HG03571 (cell line): ENCODE results near the gene SECTM1.
A peak's percentile ranks its signal among the peaks of the same experiment; 100 is the strongest.
"Not testable (repeated sequence)": the region's sequence is repeated elsewhere in the genome, so short reads cannot be mapped to it uniquely, and the experiment has no call there.

Source experiments
- ATAC-seq: cut with Tn5 transposase; IDR thresholded peaks from one replicate; pipeline ENCODE4 v1.9.1; 2021; ENCODE audit not compliant: unreplicated experiment

SECTM1 gene

GRCh38 chr17:82370471-82371332, 37.1 kb upstream of the SECTM1 start:
- no peak for ATAC-seq

- ATAC-seq: no peak
Measured at GRCh38 chr17:82369211-82369610, 35.6 kb upstream of the SECTM1 start.

GRCh38 chr17:82367724-82368524, 34.4 kb upstream of the SECTM1 start:
- no peak for ATAC-seq

- no peak for ATAC-seq
Measured at GRCh38 chr17:82366749-82367148, 33.2 kb upstream of the SECTM1 start.

- ATAC-seq: no peak
Measured at GRCh38 chr17:82365606-82366295, 32.2 kb upstream of the SECTM1 start.

GRCh38 chr17:82361885-82362633, 28.5 kb upstream of the SECTM1 start:
- ATAC-seq: no peak

- ATAC-seq: not testable (repeated sequence)
Measured at GRCh38 chr17:82359451-82360074, 26.0 kb upstream of the SECTM1 start.

- no peak for ATAC-seq
Measured at GRCh38 chr17:82358465-82359350, 25.1 kb upstream of the SECTM1 start, which contains the start of gene TEX19. TSS of gene TEX19 (plus strand) at chr17:82359247. CDS start at chr17:82362151, 2,904 bp downstream.

GRCh38 chr17:82357394-82357793, 23.8 kb upstream of the SECTM1 start:
- ATAC-seq: no peak

- ATAC-seq: no peak
Measured at GRCh38 chr17:82356845-82357355, 23.3 kb upstream of the SECTM1 start.

GRCh38 chr17:82355770-82356427, 22.3 kb upstream of the SECTM1 start:
- ATAC-seq: no peak

- ATAC-seq: no peak
Measured at GRCh38 chr17:82354804-82355308, 21.3 kb upstream of the SECTM1 start.

GRCh38 chr17:82353484-82353883, 19.9 kb upstream of the SECTM1 start:
- ATAC-seq: no peak

GRCh38 chr17:82351713-82352488, 18.3 kb upstream of the SECTM1 start:
- no peak for ATAC-seq

GRCh38 chr17:82351254-82351712, 17.7 kb upstream of the SECTM1 start:
- peak; percentile 52 for ATAC-seq

- no peak for ATAC-seq
Measured at GRCh38 chr17:82350182-82351030, 16.8 kb upstream of the SECTM1 start.
